HUES64 (cell line): ENCODE results near the gene AQP7.
"Not testable (repeated sequence)": the region's sequence is repeated elsewhere in the genome, so short reads cannot be mapped to it uniquely, and the experiment has no call there.

ENCODE experiments used
- H3K27ac ChIP-seq: 2 replicates; pipeline ENCODE4 v1.7.0; 2013; ENCODE audit warnings: low read depth, low read length, inconsistent platforms
- H3K27me3 ChIP-seq: 2 replicates; pipeline ENCODE4 v1.6.1; 2013; ENCODE audit warnings: mild to moderate bottlenecking, low read length; ENCODE audit not compliant: insufficient read depth
- H3K36me3 ChIP-seq: 2 replicates; pipeline ENCODE4 v1.6.1; 2013; ENCODE audit warnings: mild to moderate bottlenecking, low read length; ENCODE audit not compliant: insufficient read depth
- H3K4me1 ChIP-seq: 2 replicates; pipeline ENCODE4 v1.6.1; 2013; ENCODE audit warnings: mild to moderate bottlenecking, low read length, moderate library complexity; ENCODE audit not compliant: insufficient read depth
- H3K4me3 ChIP-seq: 2 replicates; pipeline ENCODE4 v1.5.1; 2013; ENCODE audit warnings: mild to moderate bottlenecking, low read length, moderate library complexity
- H3K9ac ChIP-seq: 2 replicates; pipeline ENCODE4 v1.6.1; 2013; ENCODE audit warnings: mild to moderate bottlenecking, low read depth, low read length
- H3K9me3 ChIP-seq: 2 replicates; pipeline ENCODE4 v1.6.1; 2013; ENCODE audit warnings: low read depth, low read length; ENCODE audit not compliant: insufficient read depth
- WGBS: fragments of 150-250, 120-280 bp; methylation state at CpG from one replicate; pipeline ENCODE4 v1.1.7; 2013; ENCODE audit warnings: missing lambda C conversion rate; 5-methylcytosine and 5-hydroxymethylcytosine counted together

Gene AQP7

GRCh38 chr9:33364814-33365213, 37.6 kb downstream of the AQP7 start:
- not testable (repeated sequence) for H3K9ac ChIP-seq, H3K27me3 ChIP-seq, H3K27ac ChIP-seq, H3K9me3 ChIP-seq, H3K4me3 ChIP-seq, H3K4me1 ChIP-seq
- peaks cover 45% of the 10 kb centered on the region for H3K36me3 ChIP-seq
- 93% methylated on average over 4 of the region's 4 CpGs for whole genome bisulfite sequencing

DNA sequence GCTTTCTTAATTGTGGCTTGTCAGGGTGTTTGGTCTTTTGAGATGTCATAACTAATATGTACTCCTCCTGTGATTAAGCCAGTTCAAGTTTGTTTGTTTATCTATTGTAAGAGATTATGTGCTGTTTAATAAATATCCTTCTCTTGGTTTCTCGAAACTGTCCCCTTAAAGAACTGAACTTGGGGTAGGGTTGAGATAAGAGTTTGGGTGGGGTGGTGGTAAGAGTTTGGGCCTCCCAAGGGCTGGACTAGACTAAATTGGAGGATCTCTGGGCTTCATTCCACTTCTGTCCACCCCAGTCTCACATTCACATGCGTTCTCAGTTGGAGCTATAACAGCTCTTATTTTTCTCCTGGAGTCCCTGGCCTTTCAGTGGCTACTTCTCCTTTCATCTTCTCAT, 38.2 kb downstream of the AQP7 start:
- no peaks in the 10 kb centered on the region for H3K9me3 ChIP-seq
- H3K36me3 ChIP-seq = peaks cover 40% of the 10 kb centered on the region
- no peaks in the 10 kb centered on the region for H3K4me1 ChIP-seq
- H3K27me3 ChIP-seq = no peaks in the 10 kb centered on the region
- no peak overlapping the region for H3K4me3 ChIP-seq
- WGBS = 91% methylated on average over 2 of the region's 2 CpGs
- no peak overlapping the region for H3K9ac ChIP-seq
- H3K27ac ChIP-seq = no peak overlapping the region

GRCh38 chr9:33358641-33359040, 43.7 kb downstream of the AQP7 start:
- H3K27ac ChIP-seq, H3K4me3 ChIP-seq, H3K4me1 ChIP-seq, H3K9me3 ChIP-seq, H3K27me3 ChIP-seq, H3K9ac ChIP-seq: not testable (repeated sequence)
- 100% methylated on average over 2 of the region's 3 CpGs for WGBS
- peaks cover 18% of the 10 kb centered on the region for H3K36me3 ChIP-seq

- Histone ChIP-seq H3K27ac (no peak overlapping the region), H3K4me1 (no peaks in the 10 kb centered on the region), H3K27me3 (no peaks in the 10 kb centered on the region), H3K4me3 (no peak overlapping the region), H3K9ac (no peak overlapping the region), H3K9me3 (no peaks in the 10 kb centered on the region), H3K36me3 (peaks cover 18% of the 10 kb centered on the region)
- WGBS = 94% methylated on average over 1 of the region's 1 CpG
These were observed 46.4 kb downstream of the AQP7 start for GRCh38 chr9:33355933-33356332.

- no peaks in the 10 kb centered on the region for H3K27me3 ChIP-seq
- peaks cover 18% of the 10 kb centered on the region for H3K36me3 ChIP-seq
- no peaks in the 10 kb centered on the region for H3K4me1 ChIP-seq
- no peak overlapping the region for H3K4me3 ChIP-seq
- no peak overlapping the region for H3K27ac ChIP-seq
- H3K9me3 ChIP-seq = no peaks in the 10 kb centered on the region
- 95% methylated on average over 5 of the region's 5 CpGs for WGBS
- H3K9ac ChIP-seq = no peak overlapping the region
These were observed 47.6 kb downstream of the AQP7 start for GRCh38 chr9:33354651-33355211.

GRCh38 chr9:33351547-33351946, 50.8 kb downstream of the AQP7 start:
- H3K9me3 ChIP-seq = no peaks in the 10 kb centered on the region
- no peaks in the 10 kb centered on the region for H3K27me3 ChIP-seq
- WGBS = 92% methylated on average over 4 of the region's 4 CpGs
- no peaks in the 10 kb centered on the region for H3K4me1 ChIP-seq
- peaks cover 46% of the 10 kb centered on the region for H3K36me3 ChIP-seq
- no peak overlapping the region for H3K27ac ChIP-seq
- H3K9ac ChIP-seq = no peak overlapping the region
- H3K4me3 ChIP-seq = no peak overlapping the region

DNA sequence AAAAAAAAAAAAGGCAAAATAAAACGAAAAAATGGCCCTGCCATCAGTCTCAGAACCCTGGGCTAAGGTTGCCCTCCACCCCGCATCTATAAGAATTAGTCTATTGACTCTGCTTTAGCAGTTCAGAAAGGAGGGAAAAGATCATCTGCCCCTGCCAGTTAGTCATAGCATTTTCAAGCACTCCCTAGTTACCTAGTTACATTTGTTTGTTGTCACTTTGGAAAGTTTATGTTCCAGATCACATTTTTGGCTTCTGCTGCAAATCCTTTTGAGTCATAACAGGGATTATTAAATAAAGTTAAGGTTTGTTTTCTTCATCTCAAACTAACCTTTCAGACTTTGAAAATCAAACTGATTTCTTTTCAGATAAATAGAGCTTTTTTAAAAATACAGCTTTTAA, 52.1 kb downstream of the AQP7 start:
- H3K9me3 ChIP-seq = no peaks in the 10 kb centered on the region
- no peaks in the 10 kb centered on the region for H3K27me3 ChIP-seq
- H3K4me3 ChIP-seq = no peak overlapping the region
- H3K9ac ChIP-seq = no peak overlapping the region
- WGBS = 93% methylated on average over 2 of the region's 2 CpGs
- no peaks in the 10 kb centered on the region for H3K4me1 ChIP-seq
- H3K36me3 ChIP-seq = peaks cover 50% of the 10 kb centered on the region
- no peak overlapping the region for H3K27ac ChIP-seq

DNA sequence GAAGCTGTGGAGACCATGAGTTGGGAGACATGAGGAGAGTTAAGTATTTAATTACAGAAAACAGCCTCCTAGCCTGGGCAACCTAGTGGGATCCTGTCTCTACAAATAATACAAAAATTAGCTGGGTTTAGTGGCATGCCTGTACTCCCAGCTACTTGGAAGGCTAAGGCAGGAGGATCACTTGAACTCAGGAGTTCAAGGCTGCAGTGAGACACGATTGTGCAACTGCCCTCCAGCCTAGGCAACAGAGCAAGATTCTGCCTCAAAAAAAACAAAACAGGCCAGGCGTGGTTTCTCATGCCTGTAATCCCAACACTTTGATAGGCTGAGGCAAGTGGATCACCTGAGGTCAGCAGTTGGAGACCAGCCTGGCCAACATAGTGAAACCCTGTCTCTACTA, 52.6 kb downstream of the AQP7 start:
- no peaks in the 10 kb centered on the region for H3K27me3 ChIP-seq
- no peaks in the 10 kb centered on the region for H3K9me3 ChIP-seq
- H3K4me1 ChIP-seq = no peaks in the 10 kb centered on the region
- 98% methylated on average over 2 of the region's 2 CpGs for WGBS
- H3K9ac ChIP-seq = no peak overlapping the region
- H3K27ac ChIP-seq = no peak overlapping the region
- H3K36me3 ChIP-seq = peaks cover 46% of the 10 kb centered on the region
- H3K4me3 ChIP-seq = no peak overlapping the region

DNA sequence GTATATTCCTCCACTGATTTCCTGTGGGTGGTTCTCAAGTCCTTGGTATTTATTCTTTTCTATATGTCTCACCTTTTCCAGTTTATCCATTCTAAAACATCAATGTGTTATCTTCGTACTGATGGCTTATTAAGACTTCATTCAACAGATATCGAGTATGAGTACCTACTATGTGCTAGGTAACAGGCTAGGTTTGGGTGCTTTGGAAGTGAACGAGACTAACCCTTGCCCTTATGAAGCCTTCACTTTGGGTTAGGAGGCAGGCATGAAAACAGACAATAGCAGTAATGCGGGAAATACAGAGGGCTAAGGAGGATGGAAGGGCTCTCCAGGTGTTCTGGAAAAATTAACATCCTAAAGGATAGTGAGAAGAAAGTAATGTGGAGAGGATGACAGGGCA, 53.4 kb downstream of the AQP7 start:
- Histone ChIP-seq H3K4me3 (no peak overlapping the region), H3K27ac (no peak overlapping the region), H3K4me1 (no peaks in the 10 kb centered on the region), H3K9me3 (no peaks in the 10 kb centered on the region), H3K9ac (no peak overlapping the region), H3K27me3 (no peaks in the 10 kb centered on the region), H3K36me3 (peaks cover 52% of the 10 kb centered on the region)
- WGBS = 93% methylated on average over 4 of the region's 4 CpGs

DNA sequence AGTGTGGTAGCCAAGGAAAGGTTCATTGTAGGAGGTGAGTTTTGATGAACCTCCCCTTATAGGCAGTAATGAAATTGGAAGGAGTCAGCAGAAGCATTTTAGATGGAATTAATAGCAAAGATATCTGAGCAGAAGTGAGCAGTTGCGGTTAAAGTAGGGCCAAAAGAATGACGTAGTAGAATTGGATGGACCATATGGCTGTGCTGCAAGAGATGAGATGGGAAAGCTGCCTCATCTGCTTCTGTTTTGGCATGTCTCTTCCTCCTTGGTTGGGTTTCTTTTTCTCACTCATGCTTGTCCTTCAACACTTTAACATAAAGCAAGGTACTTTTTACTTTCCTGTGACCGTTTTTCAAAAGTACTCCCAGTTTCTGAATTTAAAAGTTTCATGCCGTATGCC, 55.8 kb downstream of the AQP7 start:
- Histone ChIP-seq H3K9me3 (no peaks in the 10 kb centered on the region), H3K36me3 (peaks cover 72% of the 10 kb centered on the region), H3K27ac (no peak overlapping the region), H3K4me1 (no peaks in the 10 kb centered on the region), H3K9ac (no peak overlapping the region), H3K4me3 (no peak overlapping the region), H3K27me3 (no peaks in the 10 kb centered on the region)
- over 99% methylated on average over 4 of the region's 4 CpGs for WGBS

GRCh38 chr9:33344145-33344544, 58.2 kb downstream of the AQP7 start:
- 93% methylated on average over 3 of the region's 3 CpGs for WGBS
- Histone ChIP-seq H3K9ac (no peak overlapping the region), H3K36me3 (peaks cover 92% of the 10 kb centered on the region)

GRCh38 chr9:33341182-33341581, 61.2 kb downstream of the AQP7 start:
- Histone ChIP-seq H3K36me3 (peaks cover 83% of the 10 kb centered on the region), H3K4me1 (no peaks in the 10 kb centered on the region), H3K27me3 (no peaks in the 10 kb centered on the region), H3K9me3 (peaks cover 33% of the 10 kb centered on the region), H3K4me3 (no peak overlapping the region), H3K27ac (no peak overlapping the region), H3K9ac (no peak overlapping the region)
- WGBS = 100% methylated on average over 2 of the region's 3 CpGs

More at GRCh38 chr9:33344145-33344544, 58.2 kb downstream of the AQP7 start:
- Histone ChIP-seq H3K4me1 (no peaks in the 10 kb centered on the region), H3K4me3 (no peak overlapping the region), H3K27ac (no peak overlapping the region), H3K9me3 (peaks cover 16% of the 10 kb centered on the region), H3K27me3 (no peaks in the 10 kb centered on the region)
